Suprapubic skin (tissue), 3 donors: Measurements from ENCODE around the gene PRKN.

Experiments
- CTCF ChIP-seq, 2 donors: fragments of 200-600 bp in 1 of 2; fragments of 450-650 bp in 1 of 2; sonication (generic) in 1 of 2; IDR thresholded peaks; one replicate each; pipeline ENCODE4 v1.5.1; 2016 to 2019; ENCODE audit warnings: antibody characterized with exemption in 2 of 2, mild to moderate bottlenecking in 1 of 2, moderate library complexity in 1 of 2
- EP300 ChIP-seq: sonication (generic); formaldehyde crosslinking; IDR thresholded peaks from one replicate; pipeline ENCODE4 v1.6.1; 2017; ENCODE audit warnings: antibody characterized with exemption
- POLR2A ChIP-seq, 2 donors: fragments of 450-650 bp; IDR thresholded peaks; one replicate each; pipeline ENCODE4 v1.6.1; 2017; ENCODE audit warnings: antibody characterized with exemption in 2 of 2, mild to moderate bottlenecking in 2 of 2, moderate library complexity in 2 of 2

DNA sequence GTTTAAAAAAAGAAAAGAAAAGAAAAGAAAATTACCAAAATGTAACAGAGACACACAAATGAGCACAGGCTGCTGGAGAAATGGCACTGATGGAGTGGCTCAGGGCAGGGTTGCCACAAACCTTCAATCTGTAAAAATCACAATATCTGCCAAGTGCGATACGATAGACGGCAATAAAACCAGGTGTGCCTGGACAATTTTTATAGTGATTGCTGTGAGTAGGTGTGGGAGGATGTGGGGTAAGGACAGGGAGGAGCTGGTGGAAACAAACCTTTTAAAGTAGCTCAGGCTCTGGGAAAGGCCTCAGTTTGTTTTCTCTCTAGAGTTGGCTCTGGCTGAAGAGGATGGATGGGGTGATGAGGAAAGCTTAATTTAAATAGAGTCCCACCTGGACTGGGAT lies 861.0 kb downstream of the PRKN start:
- no peak for TF ChIP-seq CTCF (IDR thresholded peaks at IDR 0.05)
- TF ChIP-seq POLR2A (IDR thresholded peaks at IDR 0.05), result no peak
- TF ChIP-seq EP300, result no peak
